Panc1 (cell line): Measurements from ENCODE around the gene OVCH2. TPM values are rescaled to one million over a fixed set of nuclear protein-coding genes. Genes with fewer than 3 reads are reported as not detected.
A peak's percentile ranks its signal among the peaks of the same experiment; 100 is the strongest.

Experiments used
- ATAC-seq: fragments of 200-7000 bp; cut with Tn5 transposase; 2 replicates; pipeline ENCODE4 v1.9.1; 2020; ENCODE audit warnings: mild to moderate bottlenecking, moderate library complexity
- BruUV-seq: library from RNA; stranded (reverse); fragments of 400-500 nt; replicated peaks from 2 replicates; lab custom pipeline; 2021; lab: Mats Ljungman, UMichigan
- CTCF ChIA-PET: fragments of 300-600 bp; sonication (Branson Sonifier 250); formaldehyde crosslinking; loops from one replicate; lab custom pipeline; 2022; ENCODE audit warnings: antibody characterized with exemption; lab: Charles Lee
- POLR2A ChIA-PET: fragments of 300-600 bp; sonication (Branson Sonifier 250); formaldehyde crosslinking; loops from one replicate; lab custom pipeline; 2022; ENCODE audit warnings: antibody characterized with exemption; lab: Charles Lee
- DNase-seq: peaks from one replicate; pipeline ENCODE4 v3.0.0-alpha.2; 2010; ENCODE audit warnings: low read depth, low spot score
- H3K27ac ChIP-seq: 2 replicates; pipeline ENCODE4 v1.5.1; 2011; ENCODE audit warnings: mild to moderate bottlenecking, low read length, inconsistent platforms
- H3K27me3 ChIP-seq: fragments of 200-500 bp; sonication (Bioruptor generic); 2 replicates; pipeline ENCODE4 v1.6.0; 2014; ENCODE audit warnings: low read length, inconsistent platforms; ENCODE audit not compliant: control insufficient read depth, insufficient read depth
- H3K36me3 ChIP-seq: fragments of 200-500 bp; sonication (Bioruptor generic); 2 replicates; pipeline ENCODE4 v1.5.1; 2014; ENCODE audit warnings: inconsistent platforms, mild to moderate bottlenecking, low read length, moderate library complexity; ENCODE audit not compliant: control insufficient read depth, insufficient read depth
- H3K4me1 ChIP-seq: 2 replicates; pipeline ENCODE4 v1.5.1; 2011; ENCODE audit warnings: inconsistent platforms, mild to moderate bottlenecking, low read length, moderate library complexity; ENCODE audit not compliant: control insufficient read depth, insufficient read depth
- H3K4me3 ChIP-seq, 2 experiments: 2 replicates each; pipeline ENCODE4 v1.5.1; 2011 to 2012; ENCODE audit warnings: low read depth in 2 of 2, low read length in 2 of 2, mild to moderate bottlenecking in 2 of 2, inconsistent platforms in 1 of 2, moderate library complexity in 1 of 2
- H3K9me3 ChIP-seq: fragments of 200-500 bp; sonication (Bioruptor generic); 2 replicates; pipeline ENCODE4 v1.5.1; 2014; ENCODE audit warnings: low read depth, mild to moderate bottlenecking, inconsistent platforms, low read length, moderate library complexity; ENCODE audit not compliant: control insufficient read depth, insufficient read depth
- CTCF ChIP-seq: fragments of 450-650 bp; IDR thresholded peaks from 2 replicates; pipeline ENCODE4 v1.5.1; 2017; ENCODE audit warnings: mild to moderate bottlenecking
- POLR2AphosphoS5 ChIP-seq: IDR thresholded peaks from 2 replicates; pipeline ENCODE4 v1.6.1; 2012; ENCODE audit warnings: mild to moderate bottlenecking, low read depth, low read length, moderate library complexity
- SIN3A ChIP-seq: IDR thresholded peaks from 2 replicates; pipeline ENCODE4 v1.6.1; 2012; ENCODE audit warnings: low read depth, mild to moderate bottlenecking, low read length, moderate library complexity, borderline replicate concordance; ENCODE audit not compliant: insufficient read depth
- TCF7L2 ChIP-seq: IDR thresholded peaks from 2 replicates; pipeline ENCODE4 v1.6.1; 2011; ENCODE audit warnings: mild to moderate bottlenecking, low read depth, low read length, inconsistent platforms
- in situ Hi-C: cut with HindIII; loops from 2 replicates; pipeline ENCODE4 v1.10.0; 2016; ENCODE audit warnings: low sequenced_read_pairs, low pct_unique_long_range_greater_than_20kb
- intact Hi-C: fragments of 100-400 bp; cut with micrococcal nuclease; formaldehyde crosslinking; loops from one replicate; pipeline ENCODE4 v1.10.0; 2022; ENCODE audit not compliant: unreplicated experiment
- total RNA-seq: library from RNA; stranded (reverse); gene quantifications from one replicate; pipeline ENCODE4 v1.2.1, GENCODE V29; 2021; ENCODE audit not compliant: unreplicated experiment
- TF ChIP-seq, protein P1 (sequence below), 2 experiments: IDR thresholded peaks; 2 replicates each; pipeline ENCODE4 v1.6.1; 2011 to 2012; ENCODE audit warnings: low read depth in 2 of 2, control low read depth in 1 of 2, low read length in 1 of 2, mild to moderate bottlenecking in 1 of 2, moderate library complexity in 1 of 2; ENCODE audit not compliant: insufficient read depth in 1 of 2

The OVCH2 gene
- total RNA-seq, 1 experiment from 2014 or later: not detected

GRCh38 chr11:7694235-7694634, 12.0 kb downstream of the OVCH2 start:
- in situ Hi-C loops (no loop called here), intact Hi-C loops (loop anchor here (5.0 to 10.0 kb wide), 2 partner anchors 291 to 597 kb away; partner anchors contain the start of gene EIF3F)
- TF ChIP-seq, protein P1, sequence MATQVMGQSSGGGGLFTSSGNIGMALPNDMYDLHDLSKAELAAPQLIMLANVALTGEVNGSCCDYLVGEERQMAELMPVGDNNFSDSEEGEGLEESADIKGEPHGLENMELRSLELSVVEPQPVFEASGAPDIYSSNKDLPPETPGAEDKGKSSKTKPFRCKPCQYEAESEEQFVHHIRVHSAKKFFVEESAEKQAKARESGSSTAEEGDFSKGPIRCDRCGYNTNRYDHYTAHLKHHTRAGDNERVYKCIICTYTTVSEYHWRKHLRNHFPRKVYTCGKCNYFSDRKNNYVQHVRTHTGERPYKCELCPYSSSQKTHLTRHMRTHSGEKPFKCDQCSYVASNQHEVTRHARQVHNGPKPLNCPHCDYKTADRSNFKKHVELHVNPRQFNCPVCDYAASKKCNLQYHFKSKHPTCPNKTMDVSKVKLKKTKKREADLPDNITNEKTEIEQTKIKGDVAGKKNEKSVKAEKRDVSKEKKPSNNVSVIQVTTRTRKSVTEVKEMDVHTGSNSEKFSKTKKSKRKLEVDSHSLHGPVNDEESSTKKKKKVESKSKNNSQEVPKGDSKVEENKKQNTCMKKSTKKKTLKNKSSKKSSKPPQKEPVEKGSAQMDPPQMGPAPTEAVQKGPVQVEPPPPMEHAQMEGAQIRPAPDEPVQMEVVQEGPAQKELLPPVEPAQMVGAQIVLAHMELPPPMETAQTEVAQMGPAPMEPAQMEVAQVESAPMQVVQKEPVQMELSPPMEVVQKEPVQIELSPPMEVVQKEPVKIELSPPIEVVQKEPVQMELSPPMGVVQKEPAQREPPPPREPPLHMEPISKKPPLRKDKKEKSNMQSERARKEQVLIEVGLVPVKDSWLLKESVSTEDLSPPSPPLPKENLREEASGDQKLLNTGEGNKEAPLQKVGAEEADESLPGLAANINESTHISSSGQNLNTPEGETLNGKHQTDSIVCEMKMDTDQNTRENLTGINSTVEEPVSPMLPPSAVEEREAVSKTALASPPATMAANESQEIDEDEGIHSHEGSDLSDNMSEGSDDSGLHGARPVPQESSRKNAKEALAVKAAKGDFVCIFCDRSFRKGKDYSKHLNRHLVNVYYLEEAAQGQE (IDR thresholded peaks at IDR 0.05; ENCODE audit: insufficient read depth in 1 of 2, low read depth in 2 of 2, low read length in 1 of 2): no peak
- TF ChIP-seq SIN3A: no peak
- TF ChIP-seq TCF7L2: no peak
- no peak for TF ChIP-seq CTCF
- TF ChIP-seq POLR2AphosphoS5: no peak
- Histone ChIP-seq H3K4me1 (no peaks in the 10 kb centered on the region), H3K4me3 (peak overlapping the region; percentile 40 to 45), H3K27ac (0 out of 2 replicates have a peak overlapping the region, but pooled peaks have one; percentile 1), H3K9me3 (no peaks in the 10 kb centered on the region), H3K36me3 (no peaks in the 10 kb centered on the region), H3K27me3 (peaks cover 51% of the 10 kb centered on the region)
- no TSS peak for BruUV-seq
- DNase-seq (no peak), ATAC-seq (peak; percentile 76; the same call in 1 of the 2 replicates)
- ChIA-PET POLR2A (no interaction called here), CTCF (interaction anchor here (0.6 to 0.8 kb wide), 4 partner anchors 9 to 1269 kb away, joined by 3 to 7 read pairs (median 5); no protein-coding TSS in a partner anchor)

DNA sequence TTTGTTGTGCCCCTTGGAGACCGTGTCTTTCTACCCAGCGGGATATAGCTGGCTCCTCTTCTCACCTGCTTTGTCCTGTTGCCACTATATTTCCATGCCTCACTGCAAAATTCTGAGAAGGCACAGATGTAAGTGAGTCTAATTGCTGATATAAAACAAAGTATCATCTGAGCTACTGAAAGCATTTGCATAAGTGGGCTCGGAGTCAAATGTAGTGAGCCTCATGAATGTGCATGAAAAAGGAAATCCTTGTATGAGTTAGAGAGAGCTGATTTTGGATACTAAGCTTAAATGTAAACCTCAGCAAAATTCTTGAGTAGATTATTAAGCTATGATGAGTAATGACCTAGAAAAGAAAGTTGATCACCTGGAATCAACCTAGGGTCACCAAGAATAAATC, 13.9 kb downstream of the OVCH2 start:
- Histone ChIP-seq H3K27ac (no peak overlapping the region), H3K9me3 (no peaks in the 10 kb centered on the region), H3K27me3 (peaks cover 44% of the 10 kb centered on the region), H3K4me3 (no peak overlapping the region), H3K4me1 (no peaks in the 10 kb centered on the region), H3K36me3 (no peaks in the 10 kb centered on the region)
- ChIA-PET POLR2A (interaction anchor here (0.6 kb wide), 2 partner anchors 415 to 1396 kb away, joined by 3 to 5 read pairs; no protein-coding TSS in a partner anchor), CTCF (no interaction called here)
- in situ Hi-C loops: no loop called here
- ATAC-seq: no peak
- TF ChIP-seq, protein P1 (IDR thresholded peaks at IDR 0.05; ENCODE audit: insufficient read depth in 1 of 2, low read depth in 2 of 2, low read length in 1 of 2): no peak
- no peak for TF ChIP-seq POLR2AphosphoS5
- TF ChIP-seq TCF7L2: no peak
- TF ChIP-seq SIN3A: no peak
- BruUV-seq: no TSS peak
- DNase-seq: no peak
- intact Hi-C loops: loop anchor here (5.0 to 10.0 kb wide), 2 partner anchors 292 to 595 kb away; partner anchors contain the start of gene EIF3F
